Lower leg skin (tissue), 3 donors: ENCODE measurements around the gene ACAD9.
"Not testable (repeated sequence)": the region's sequence is repeated elsewhere in the genome, so short reads cannot be mapped to it uniquely, and the experiment has no call there.

Source experiments
- POLR2A ChIP-seq, 2 donors: fragments of 450-650 bp; IDR thresholded peaks; one replicate each; pipeline ENCODE4 v1.6.1; 2016 to 2017; ENCODE audit warnings: antibody characterized with exemption in 2 of 2, mild to moderate bottlenecking in 1 of 2, moderate library complexity in 1 of 2
- TF ChIP-seq, protein P1 (sequence below), 3 donors: fragments of 450-650 bp; IDR thresholded peaks; one replicate each; pipeline ENCODE4 v1.5.1; 2016; ENCODE audit warnings: antibody characterized with exemption in 3 of 3, mild to moderate bottlenecking in 3 of 3, moderate library complexity in 2 of 3

DNA sequence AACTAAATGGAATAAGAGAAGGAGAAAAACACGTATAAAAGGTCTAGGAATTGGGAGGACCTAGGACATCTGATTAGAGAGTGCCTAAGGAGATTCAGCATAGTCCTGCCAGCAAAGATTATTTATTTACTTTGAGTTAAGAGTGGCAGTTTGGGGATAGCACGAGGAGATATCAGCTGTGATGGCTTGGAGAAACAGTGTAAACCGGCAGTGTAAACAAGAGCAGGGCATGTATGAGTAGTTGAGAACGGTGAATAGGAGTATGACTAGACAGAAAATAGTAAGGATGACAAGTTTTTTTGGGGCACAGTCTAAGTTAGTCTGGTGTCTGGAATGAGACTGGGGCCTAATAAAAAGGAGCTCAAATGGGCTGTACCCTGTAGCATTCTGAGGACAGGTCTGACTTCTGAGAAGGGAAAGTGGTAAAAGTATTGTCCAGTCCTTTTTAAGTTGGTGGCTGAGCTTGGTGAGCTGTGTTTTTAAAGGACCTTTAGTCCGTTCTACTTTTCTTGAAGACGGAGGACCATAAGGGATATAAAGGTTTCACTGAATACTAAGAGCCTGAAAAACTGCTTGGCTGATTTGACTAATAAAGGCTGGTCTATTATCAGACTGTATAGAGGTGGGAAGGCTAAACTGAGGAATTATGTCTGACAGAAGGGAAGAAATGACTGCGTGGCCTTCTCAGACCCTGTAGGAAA, 49.3 kb upstream of the ACAD9 start:
- TF ChIP-seq, protein P1, sequence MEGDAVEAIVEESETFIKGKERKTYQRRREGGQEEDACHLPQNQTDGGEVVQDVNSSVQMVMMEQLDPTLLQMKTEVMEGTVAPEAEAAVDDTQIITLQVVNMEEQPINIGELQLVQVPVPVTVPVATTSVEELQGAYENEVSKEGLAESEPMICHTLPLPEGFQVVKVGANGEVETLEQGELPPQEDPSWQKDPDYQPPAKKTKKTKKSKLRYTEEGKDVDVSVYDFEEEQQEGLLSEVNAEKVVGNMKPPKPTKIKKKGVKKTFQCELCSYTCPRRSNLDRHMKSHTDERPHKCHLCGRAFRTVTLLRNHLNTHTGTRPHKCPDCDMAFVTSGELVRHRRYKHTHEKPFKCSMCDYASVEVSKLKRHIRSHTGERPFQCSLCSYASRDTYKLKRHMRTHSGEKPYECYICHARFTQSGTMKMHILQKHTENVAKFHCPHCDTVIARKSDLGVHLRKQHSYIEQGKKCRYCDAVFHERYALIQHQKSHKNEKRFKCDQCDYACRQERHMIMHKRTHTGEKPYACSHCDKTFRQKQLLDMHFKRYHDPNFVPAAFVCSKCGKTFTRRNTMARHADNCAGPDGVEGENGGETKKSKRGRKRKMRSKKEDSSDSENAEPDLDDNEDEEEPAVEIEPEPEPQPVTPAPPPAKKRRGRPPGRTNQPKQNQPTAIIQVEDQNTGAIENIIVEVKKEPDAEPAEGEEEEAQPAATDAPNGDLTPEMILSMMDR (IDR thresholded peaks at IDR 0.05): not testable (repeated sequence)
- TF ChIP-seq POLR2A (IDR thresholded peaks at IDR 0.05): not testable (repeated sequence)
